Calu3 (cell line): ENCODE data around the gene RANBP1. TPM values are rescaled to one million over a fixed set of nuclear protein-coding genes. Genes with fewer than 3 reads are reported as not detected.

Experiments
- BruUV-seq: library from RNA; stranded (reverse); fragments of 400-500 nt; replicated peaks from 2 replicates; lab custom pipeline; 2021; lab: Mats Ljungman, UMichigan
- CTCF ChIA-PET: fragments of 300-600 bp; sonication (Branson Sonifier 250); formaldehyde crosslinking; loops from one replicate; lab custom pipeline; 2022; ENCODE audit warnings: antibody characterized with exemption; lab: Charles Lee
- DNase-seq: peaks from one replicate; pipeline ENCODE4 v3.0.0; 2022
- H3K27ac Mint-ChIP-seq: one replicate; pipeline ENCODE4 v1.8.0; 2022; ENCODE audit warnings: mixed read lengths; ENCODE audit not compliant: unreplicated experiment
- H3K27me3 Mint-ChIP-seq: one replicate; pipeline ENCODE4 v1.8.0; 2022; ENCODE audit warnings: mixed read lengths; ENCODE audit not compliant: unreplicated experiment
- H3K36me3 Mint-ChIP-seq: one replicate; pipeline ENCODE4 v1.8.0; 2022; ENCODE audit warnings: mild to moderate bottlenecking, moderate library complexity, mixed read lengths; ENCODE audit not compliant: insufficient read depth, unreplicated experiment
- H3K4me1 Mint-ChIP-seq: one replicate; pipeline ENCODE4 v1.8.0; 2022; ENCODE audit warnings: mild to moderate bottlenecking, low read depth, mixed read lengths; ENCODE audit not compliant: unreplicated experiment
- H3K4me3 Mint-ChIP-seq: one replicate; pipeline ENCODE4 v1.8.0; 2022; ENCODE audit warnings: mild to moderate bottlenecking, low read depth, moderate library complexity, mixed read lengths; ENCODE audit not compliant: unreplicated experiment
- H3K9me3 Mint-ChIP-seq: one replicate; pipeline ENCODE4 v1.8.0; 2022; ENCODE audit warnings: low read depth, mixed read lengths; ENCODE audit not compliant: unreplicated experiment
- CTCF ChIP-seq: fragments of 200-600 bp; IDR thresholded peaks from one replicate; pipeline ENCODE4 v1.8.0; 2022; ENCODE audit warnings: antibody characterized with exemption; ENCODE audit not compliant: unreplicated experiment
- intact Hi-C: fragments of 100-400 bp; cut with micrococcal nuclease; formaldehyde crosslinking; loops from one replicate; pipeline ENCODE4 v1.10.0; 2022; ENCODE audit not compliant: unreplicated experiment
- total RNA-seq: library from RNA; stranded (reverse); gene quantifications from 2 replicates; pipeline ENCODE4 v1.2.3, GENCODE V29; 2022

The RANBP1 gene
- total RNA-seq, 1 experiment from 2014 or later = 208 TPM

GRCh38 chr22:20087319-20088262, 28.3 kb upstream of the RANBP1 start:
- Mint-ChIP-seq H3K9me3 (no peaks in the 10 kb centered on the region), H3K4me3 (no peak overlapping the region), H3K27me3 (no peaks in the 10 kb centered on the region), H3K36me3 (peaks cover 78% of the 10 kb centered on the region), H3K27ac (no peak overlapping the region), H3K4me1 (peaks cover 24% of the 10 kb centered on the region)
- CTCF ChIA-PET = no interaction called here
- no peak for DNase-seq
- TF ChIP-seq CTCF = no peak
- BruUV-seq = no TSS peak
- intact Hi-C loops = no loop called here

GRCh38 chr22:20088263-20088648, 27.6 kb upstream of the RANBP1 start:
- no peak overlapping the region for H3K4me3 Mint-ChIP-seq
- no peaks in the 10 kb centered on the region for H3K9me3 Mint-ChIP-seq
- H3K4me1 Mint-ChIP-seq = peaks cover 17% of the 10 kb centered on the region
- no peak overlapping the region for H3K27ac Mint-ChIP-seq
- CTCF ChIA-PET = no interaction called here
- no peaks in the 10 kb centered on the region for H3K27me3 Mint-ChIP-seq
- intact Hi-C loops = no loop called here
- DNase-seq = no peak
- BruUV-seq = no TSS peak
- peaks cover 78% of the 10 kb centered on the region for H3K36me3 Mint-ChIP-seq
- TF ChIP-seq CTCF = no peak

- TF ChIP-seq CTCF = no peak
- Mint-ChIP-seq H3K4me1 (peaks cover 6% of the 10 kb centered on the region), H3K9me3 (no peaks in the 10 kb centered on the region), H3K36me3 (peaks cover 75% of the 10 kb centered on the region), H3K4me3 (no peak overlapping the region), H3K27me3 (no peaks in the 10 kb centered on the region), H3K27ac (no peak overlapping the region)
- intact Hi-C loops = no loop called here
- CTCF ChIA-PET = no interaction called here
- no TSS peak for BruUV-seq
- no peak for DNase-seq
Measured at GRCh38 chr22:20089226-20089976, 26.5 kb upstream of the RANBP1 start.

- peaks cover 76% of the 10 kb centered on the region for H3K36me3 Mint-ChIP-seq
Measured at GRCh38 chr22:20089977-20090729, 25.8 kb upstream of the RANBP1 start.

More at GRCh38 chr22:20089977-20090729, 25.8 kb upstream of the RANBP1 start:
- CTCF ChIA-PET = no interaction called here
- Mint-ChIP-seq H3K4me1 (no peaks in the 10 kb centered on the region), H3K4me3 (no peak overlapping the region), H3K27ac (no peak overlapping the region), H3K27me3 (no peaks in the 10 kb centered on the region), H3K9me3 (no peaks in the 10 kb centered on the region)
- no TSS peak for BruUV-seq
- intact Hi-C loops = no loop called here
- DNase-seq = no peak
- TF ChIP-seq CTCF = no peak
